ENCODE results near the gene SPAG16.

DNA sequence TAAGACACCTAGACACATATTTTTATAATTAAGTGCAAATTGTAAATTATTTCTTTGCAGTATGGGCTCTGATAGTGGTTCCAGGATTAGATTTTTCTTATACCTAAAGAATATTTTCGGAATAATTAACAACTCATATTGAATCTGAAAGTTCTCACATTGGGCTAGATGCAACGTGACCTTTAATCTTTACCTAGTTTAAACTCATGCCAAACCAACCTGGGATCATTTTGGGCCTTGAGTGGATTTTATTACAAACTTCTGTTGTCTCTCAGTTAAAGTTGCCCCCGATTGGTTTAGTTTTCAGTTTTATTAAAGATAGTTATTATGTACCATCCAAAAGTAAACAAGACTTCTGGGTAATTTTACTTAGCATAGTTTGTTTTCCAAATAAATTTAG lies 896.4 kb downstream of the SPAG16 start:
- no peak for TF ChIP-seq CTCF (conservative IDR thresholded peaks at IDR 0.05)
- no peak for TF ChIP-seq ZFX (IDR thresholded peaks at IDR 0.05)
